Neural cell (in vitro differentiated cells): ENCODE data around the gene PRMT9. TPM values are rescaled to one million over a fixed set of nuclear protein-coding genes. Genes with fewer than 3 reads are reported as not detected.

Experiments used
- H2AFZ ChIP-seq: fragments of 200-600, 300-800 bp; sonication (generic), shearing (Covaris generic); 2 replicates; pipeline ENCODE4 v1.6.0; 2014; ENCODE audit warnings: low read depth, mild to moderate bottlenecking, antibody characterized with exemption, low read length, moderate library complexity
- H3F3A ChIP-seq: fragments of 200-600 bp; shearing (Covaris generic); 2 replicates; pipeline ENCODE4 v1.6.1; 2016; ENCODE audit warnings: mild to moderate bottlenecking, moderate library complexity, mixed read lengths, antibody characterized with exemption, low read length; ENCODE audit not compliant: insufficient read depth, poor library complexity, severe bottlenecking
- H3K27ac ChIP-seq: fragments of 200-600, 300-800 bp; sonication (generic), shearing (Covaris generic); 2 replicates; pipeline ENCODE4 v1.5.1; 2014; ENCODE audit warnings: mild to moderate bottlenecking, low read length, moderate library complexity
- H3K27me3 ChIP-seq: fragments of 300-800, 200-600 bp; sonication (generic), shearing (Covaris generic); 2 replicates; pipeline ENCODE4 v1.6.0; 2014; ENCODE audit warnings: mild to moderate bottlenecking, low read depth, low read length, moderate library complexity; ENCODE audit not compliant: insufficient read depth
- H3K36me3 ChIP-seq: fragments of 300-800, 200-600 bp; sonication (generic), shearing (Covaris generic); 2 replicates; pipeline ENCODE4 v1.5.1; 2014; ENCODE audit warnings: mild to moderate bottlenecking, antibody characterized with exemption, low read length, moderate library complexity; ENCODE audit not compliant: insufficient read depth
- H3K4me2 ChIP-seq: fragments of 300-800, 200-600 bp; sonication (generic), shearing (Covaris generic); 2 replicates; pipeline ENCODE4 v1.6.0; 2014; ENCODE audit warnings: mild to moderate bottlenecking, low read length
- H3K4me3 ChIP-seq: fragments of 300-800, 200-600 bp; sonication (generic), shearing (Covaris generic); 2 replicates; pipeline ENCODE4 v1.5.1; 2014; ENCODE audit warnings: mild to moderate bottlenecking, low read length, moderate library complexity
- H3K79me2 ChIP-seq: fragments of 200-600 bp; shearing (Covaris generic); replicated peaks from 2 replicates; pipeline ENCODE4 v1.6.0; 2014; ENCODE audit warnings: mild to moderate bottlenecking, low read length, moderate library complexity; ENCODE audit not compliant: insufficient read depth
- H3K9ac ChIP-seq: fragments of 300-800, 200-600 bp; sonication (generic), shearing (Covaris generic); 2 replicates; pipeline ENCODE4 v1.6.1; 2016; ENCODE audit warnings: mild to moderate bottlenecking, low read length, mixed read lengths
- H3K9me2 ChIP-seq: fragments of 200-600 bp; shearing (Covaris generic); 2 replicates; pipeline ENCODE4 v1.6.1; 2016; ENCODE audit warnings: mild to moderate bottlenecking, low read length, mixed read lengths; ENCODE audit not compliant: insufficient read depth
- H3K9me3 ChIP-seq: fragments of 200-600, 300-800 bp; sonication (generic), shearing (Covaris generic); 2 replicates; pipeline ENCODE4 v1.6.1; 2016; ENCODE audit warnings: mild to moderate bottlenecking, mixed run types, low read length, moderate library complexity, mixed read lengths
- H4K20me1 ChIP-seq: fragments of 200-600 bp; shearing (Covaris generic); 2 replicates; pipeline ENCODE4 v1.6.1; 2016; ENCODE audit warnings: mild to moderate bottlenecking, mixed run types; ENCODE audit not compliant: insufficient read depth
- EP300 ChIP-seq: fragments of 450-650 bp; conservative IDR thresholded peaks from 2 replicates; pipeline ENCODE4 v1.6.1; 2014; ENCODE audit warnings: antibody characterized with exemption, mild to moderate bottlenecking, moderate library complexity; ENCODE audit not compliant: poor library complexity, severe bottlenecking
- EZH2 ChIP-seq: fragments of 200-600, 300-800 bp; shearing (Covaris generic), sonication (generic); IDR thresholded peaks from 2 replicates; pipeline ENCODE4 v1.6.1; 2014; ENCODE audit warnings: antibody characterized with exemption, low read length, borderline replicate concordance, mild to moderate bottlenecking; ENCODE audit not compliant: insufficient read depth, poor library complexity, severe bottlenecking
- MXI1 ChIP-seq: fragments of 450-650 bp; conservative IDR thresholded peaks from 2 replicates; pipeline ENCODE4 v1.6.1; 2014; ENCODE audit warnings: antibody characterized with exemption, mild to moderate bottlenecking; ENCODE audit not compliant: poor library complexity, severe bottlenecking
- POLR2AphosphoS5 ChIP-seq: IDR thresholded peaks from 2 replicates; pipeline ENCODE4 v1.6.1; 2012
- RAD21 ChIP-seq: fragments of 450-650 bp; conservative IDR thresholded peaks from 2 replicates; pipeline ENCODE4 v1.6.1; 2014; ENCODE audit warnings: antibody characterized with exemption, mild to moderate bottlenecking, moderate library complexity
- SMC3 ChIP-seq: fragments of 450-650 bp; conservative IDR thresholded peaks from 2 replicates; pipeline ENCODE4 v1.6.1; 2014; ENCODE audit warnings: antibody characterized with exemption, mild to moderate bottlenecking, moderate library complexity; ENCODE audit not compliant: poor library complexity
- TAF1 ChIP-seq: IDR thresholded peaks from 2 replicates; pipeline ENCODE4 v1.6.1; 2012; ENCODE audit warnings: low read depth
- polyA plus RNA-seq: library from polyadenylated mRNA; depleted of rRNA; stranded (reverse); fragments of >200 nt; gene quantifications from 2 replicates; pipeline ENCODE4 v1.2.3, GENCODE V29; 2014
- TF ChIP-seq, protein P1 (sequence below): fragments of 450-650 bp; IDR thresholded peaks from 2 replicates; pipeline ENCODE4 v1.5.1; 2014; ENCODE audit warnings: antibody characterized with exemption, mild to moderate bottlenecking, moderate library complexity; ENCODE audit not compliant: poor library complexity, severe bottlenecking
- TF ChIP-seq, protein P2 (sequence below): IDR thresholded peaks from 2 replicates; pipeline ENCODE4 v1.6.1; 2012; ENCODE audit warnings: borderline replicate concordance

PRMT9 gene
- polyA plus RNA-seq, 1 donor from 2014 or later, result 23.6 TPM

- TF ChIP-seq, protein P1, sequence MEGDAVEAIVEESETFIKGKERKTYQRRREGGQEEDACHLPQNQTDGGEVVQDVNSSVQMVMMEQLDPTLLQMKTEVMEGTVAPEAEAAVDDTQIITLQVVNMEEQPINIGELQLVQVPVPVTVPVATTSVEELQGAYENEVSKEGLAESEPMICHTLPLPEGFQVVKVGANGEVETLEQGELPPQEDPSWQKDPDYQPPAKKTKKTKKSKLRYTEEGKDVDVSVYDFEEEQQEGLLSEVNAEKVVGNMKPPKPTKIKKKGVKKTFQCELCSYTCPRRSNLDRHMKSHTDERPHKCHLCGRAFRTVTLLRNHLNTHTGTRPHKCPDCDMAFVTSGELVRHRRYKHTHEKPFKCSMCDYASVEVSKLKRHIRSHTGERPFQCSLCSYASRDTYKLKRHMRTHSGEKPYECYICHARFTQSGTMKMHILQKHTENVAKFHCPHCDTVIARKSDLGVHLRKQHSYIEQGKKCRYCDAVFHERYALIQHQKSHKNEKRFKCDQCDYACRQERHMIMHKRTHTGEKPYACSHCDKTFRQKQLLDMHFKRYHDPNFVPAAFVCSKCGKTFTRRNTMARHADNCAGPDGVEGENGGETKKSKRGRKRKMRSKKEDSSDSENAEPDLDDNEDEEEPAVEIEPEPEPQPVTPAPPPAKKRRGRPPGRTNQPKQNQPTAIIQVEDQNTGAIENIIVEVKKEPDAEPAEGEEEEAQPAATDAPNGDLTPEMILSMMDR, result no peak
- TF ChIP-seq MXI1 (no peak), EZH2 (no peak), TAF1 (no peak), EP300 (no peak), POLR2AphosphoS5 (no peak), SMC3 (no peak), RAD21 (no peak)
- TF ChIP-seq, protein P2, sequence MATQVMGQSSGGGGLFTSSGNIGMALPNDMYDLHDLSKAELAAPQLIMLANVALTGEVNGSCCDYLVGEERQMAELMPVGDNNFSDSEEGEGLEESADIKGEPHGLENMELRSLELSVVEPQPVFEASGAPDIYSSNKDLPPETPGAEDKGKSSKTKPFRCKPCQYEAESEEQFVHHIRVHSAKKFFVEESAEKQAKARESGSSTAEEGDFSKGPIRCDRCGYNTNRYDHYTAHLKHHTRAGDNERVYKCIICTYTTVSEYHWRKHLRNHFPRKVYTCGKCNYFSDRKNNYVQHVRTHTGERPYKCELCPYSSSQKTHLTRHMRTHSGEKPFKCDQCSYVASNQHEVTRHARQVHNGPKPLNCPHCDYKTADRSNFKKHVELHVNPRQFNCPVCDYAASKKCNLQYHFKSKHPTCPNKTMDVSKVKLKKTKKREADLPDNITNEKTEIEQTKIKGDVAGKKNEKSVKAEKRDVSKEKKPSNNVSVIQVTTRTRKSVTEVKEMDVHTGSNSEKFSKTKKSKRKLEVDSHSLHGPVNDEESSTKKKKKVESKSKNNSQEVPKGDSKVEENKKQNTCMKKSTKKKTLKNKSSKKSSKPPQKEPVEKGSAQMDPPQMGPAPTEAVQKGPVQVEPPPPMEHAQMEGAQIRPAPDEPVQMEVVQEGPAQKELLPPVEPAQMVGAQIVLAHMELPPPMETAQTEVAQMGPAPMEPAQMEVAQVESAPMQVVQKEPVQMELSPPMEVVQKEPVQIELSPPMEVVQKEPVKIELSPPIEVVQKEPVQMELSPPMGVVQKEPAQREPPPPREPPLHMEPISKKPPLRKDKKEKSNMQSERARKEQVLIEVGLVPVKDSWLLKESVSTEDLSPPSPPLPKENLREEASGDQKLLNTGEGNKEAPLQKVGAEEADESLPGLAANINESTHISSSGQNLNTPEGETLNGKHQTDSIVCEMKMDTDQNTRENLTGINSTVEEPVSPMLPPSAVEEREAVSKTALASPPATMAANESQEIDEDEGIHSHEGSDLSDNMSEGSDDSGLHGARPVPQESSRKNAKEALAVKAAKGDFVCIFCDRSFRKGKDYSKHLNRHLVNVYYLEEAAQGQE, result no peak
- H3K9me2 ChIP-seq, result no peaks in the 10 kb centered on the region
- no peak overlapping the region for H3K4me3 ChIP-seq
- H3K9ac ChIP-seq, result no peak overlapping the region
- H3K27ac ChIP-seq, result no peak overlapping the region
- no peaks in the 10 kb centered on the region for H3K9me3 ChIP-seq
- no peaks in the 10 kb centered on the region for H3K79me2 ChIP-seq
- no peak overlapping the region for H2AFZ ChIP-seq
- no peaks in the 10 kb centered on the region for H3F3A ChIP-seq
- H3K4me2 ChIP-seq, result no peak overlapping the region
- H3K27me3 ChIP-seq, result no peaks in the 10 kb centered on the region
- no peaks in the 10 kb centered on the region for H4K20me1 ChIP-seq
- H3K36me3 ChIP-seq, result no peaks in the 10 kb centered on the region
These were observed 89.9 kb downstream of the PRMT9 start for GRCh38 chr4:147594107-147594506.

DNA sequence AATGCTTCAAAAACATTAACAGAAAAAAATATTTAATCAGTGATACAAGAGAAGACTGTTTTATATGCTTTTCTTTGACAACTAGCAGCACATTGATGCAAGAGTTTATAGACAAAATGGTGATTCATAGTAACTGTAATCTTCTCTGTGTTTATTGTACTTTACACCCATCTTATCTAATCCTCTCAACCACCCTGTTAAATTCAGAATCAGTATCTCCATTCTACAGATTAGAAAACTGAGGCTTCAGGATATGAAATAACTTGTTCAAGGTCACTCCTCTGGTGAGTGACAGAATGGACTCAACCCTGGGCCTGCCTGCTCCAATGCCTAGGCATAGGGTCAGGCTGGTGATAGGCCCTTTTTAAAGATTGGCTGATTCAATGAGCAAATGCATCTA is 92.9 kb downstream of the PRMT9 start:
- Histone ChIP-seq H3K27ac (no peak overlapping the region), H3K4me2 (no peak overlapping the region), H3K9me2 (no peaks in the 10 kb centered on the region), H3K36me3 (no peaks in the 10 kb centered on the region), H3K9ac (no peak overlapping the region), H4K20me1 (no peaks in the 10 kb centered on the region), H3K9me3 (no peaks in the 10 kb centered on the region), H3K79me2 (no peaks in the 10 kb centered on the region), H3K27me3 (no peaks in the 10 kb centered on the region), H3F3A (no peaks in the 10 kb centered on the region), H2AFZ (no peak overlapping the region), H3K4me3 (no peak overlapping the region)
- TF ChIP-seq, protein P2, result no peak
- no peak for TF ChIP-seq TAF1
- TF ChIP-seq POLR2AphosphoS5, result no peak
- no peak for TF ChIP-seq MXI1
- no peak for TF ChIP-seq EZH2
- TF ChIP-seq RAD21, result no peak
- TF ChIP-seq, protein P1, result no peak
- no peak for TF ChIP-seq EP300
- no peak for TF ChIP-seq SMC3
